ENCODE measurements around the gene ROR1.

Gene ROR1

DNA sequence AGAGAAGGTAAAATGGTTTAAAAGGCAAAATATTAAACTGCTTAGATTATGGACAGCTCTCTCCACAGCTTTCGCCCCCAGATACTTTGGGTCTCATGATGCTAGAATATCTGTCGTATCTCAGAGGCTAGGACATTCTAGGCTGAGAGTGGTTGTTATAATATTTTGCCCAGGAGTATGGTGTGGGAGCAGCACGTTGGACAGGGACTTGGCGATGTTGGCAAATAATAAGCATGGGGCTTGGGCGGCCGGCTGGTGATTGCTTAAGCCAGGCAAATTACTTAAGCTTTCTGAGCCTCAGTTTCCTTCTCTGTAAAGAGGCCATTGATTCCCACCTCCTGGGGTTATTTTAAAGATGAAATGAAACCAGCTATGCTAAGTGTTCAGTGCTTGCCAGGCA is 133.2 kb downstream of the ROR1 start:
- DNase-seq (ENCODE audit: low read depth, low spot score): no peak

DNA sequence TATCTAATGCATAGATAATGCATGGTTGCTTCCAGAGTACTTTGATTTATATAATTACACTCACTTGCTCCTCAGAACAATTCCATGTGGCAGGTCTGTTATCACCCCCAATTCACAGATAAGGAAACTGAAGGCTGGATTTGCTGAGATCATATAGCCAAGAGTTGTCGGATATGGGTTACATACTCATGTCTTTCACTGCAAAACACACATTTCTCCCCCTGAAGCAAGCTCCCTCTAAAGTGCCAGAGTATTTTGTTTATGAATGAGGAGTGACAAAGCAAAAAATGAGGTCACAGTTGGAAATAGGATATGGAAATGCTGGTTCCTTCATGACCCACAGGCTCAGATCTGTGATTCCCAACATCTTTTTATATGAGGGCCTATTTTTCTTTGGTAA is 134.2 kb downstream of the ROR1 start:
- DNase-seq (ENCODE audit: low read depth, low spot score): no peak

DNA sequence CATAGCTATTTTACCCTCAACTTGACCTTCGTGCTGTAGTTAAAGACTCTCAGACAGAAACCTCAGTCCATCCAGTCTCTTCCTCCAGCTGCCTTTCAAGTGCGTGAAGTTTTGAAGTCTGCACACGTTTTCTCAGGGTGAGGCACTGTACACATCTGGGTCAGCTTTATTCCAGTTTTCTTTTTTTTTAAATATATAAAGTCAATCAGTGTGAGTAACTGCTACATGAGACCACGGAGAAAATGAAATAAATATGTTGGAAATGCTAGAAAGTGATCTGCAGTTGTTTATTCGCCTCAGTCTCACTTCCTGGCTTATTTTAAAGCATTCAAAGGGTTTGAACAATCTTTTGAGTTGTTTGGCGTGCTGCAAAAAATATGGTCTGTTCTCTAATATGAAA is 135.7 kb downstream of the ROR1 start:
- no peak for DNase-seq (ENCODE audit: low read depth, low spot score)

DNA sequence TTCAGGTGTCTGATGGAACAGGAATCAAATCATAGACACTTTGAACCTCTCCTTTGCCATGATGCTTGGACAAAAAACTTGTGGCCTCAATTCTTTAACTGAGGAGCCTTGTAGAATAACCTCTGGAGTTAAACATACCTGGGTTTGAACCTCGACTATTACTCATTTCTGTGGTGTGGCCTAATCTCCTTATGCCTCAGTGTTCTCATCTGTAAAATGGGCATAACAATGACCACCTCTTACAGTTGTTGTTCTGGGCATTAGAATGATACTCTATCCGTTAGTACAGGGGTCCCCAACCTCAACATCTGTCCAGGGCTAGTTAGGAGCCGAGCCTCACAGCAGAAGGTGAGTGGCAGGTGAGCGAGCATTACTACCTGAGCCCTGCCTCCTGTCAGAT is 137.2 kb downstream of the ROR1 start:
- no peak for DNase-seq (ENCODE audit: low read depth, low spot score)

DNA sequence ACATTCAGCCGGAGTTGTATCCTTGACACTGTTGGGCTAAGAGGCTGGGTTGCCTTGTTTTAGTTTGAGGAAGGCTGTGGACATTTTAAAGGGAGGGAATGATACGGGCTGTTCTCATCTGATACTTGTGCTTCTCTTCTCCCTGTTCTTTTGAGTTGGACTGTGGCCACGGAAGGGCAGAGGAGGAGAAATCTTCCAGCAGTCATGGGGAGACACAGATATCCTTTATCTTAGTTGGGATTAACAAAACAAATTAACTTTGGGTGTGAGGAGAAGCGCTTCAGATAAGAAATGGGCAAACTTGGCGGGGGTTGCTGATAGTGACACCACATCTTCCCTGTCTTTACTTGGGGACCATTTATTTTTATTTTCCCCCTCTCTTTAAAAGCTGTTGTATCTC is 138.8 kb downstream of the ROR1 start:
- DNase-seq (ENCODE audit: low read depth, low spot score): no peak

DNA sequence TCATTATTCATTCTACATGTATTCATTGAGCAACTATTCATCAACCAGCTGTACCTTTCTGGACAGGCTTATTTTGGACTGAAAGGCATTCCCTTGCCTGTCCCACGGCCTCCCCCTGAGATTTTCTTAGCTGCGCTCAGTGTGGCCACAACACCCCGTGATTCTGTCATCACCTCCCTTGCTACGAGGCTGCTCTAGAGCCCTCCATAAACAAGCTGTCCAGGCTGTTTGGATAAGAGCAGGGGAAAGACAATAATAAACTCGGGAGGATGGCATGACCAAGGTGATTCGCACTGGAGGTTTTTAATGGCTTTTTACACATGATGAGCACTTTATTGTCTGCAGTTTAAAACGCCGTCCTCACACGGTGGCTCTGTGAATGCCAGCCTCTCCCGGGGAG is 139.7 kb downstream of the ROR1 start:
- no peak for DNase-seq (ENCODE audit: low read depth, low spot score)

DNA sequence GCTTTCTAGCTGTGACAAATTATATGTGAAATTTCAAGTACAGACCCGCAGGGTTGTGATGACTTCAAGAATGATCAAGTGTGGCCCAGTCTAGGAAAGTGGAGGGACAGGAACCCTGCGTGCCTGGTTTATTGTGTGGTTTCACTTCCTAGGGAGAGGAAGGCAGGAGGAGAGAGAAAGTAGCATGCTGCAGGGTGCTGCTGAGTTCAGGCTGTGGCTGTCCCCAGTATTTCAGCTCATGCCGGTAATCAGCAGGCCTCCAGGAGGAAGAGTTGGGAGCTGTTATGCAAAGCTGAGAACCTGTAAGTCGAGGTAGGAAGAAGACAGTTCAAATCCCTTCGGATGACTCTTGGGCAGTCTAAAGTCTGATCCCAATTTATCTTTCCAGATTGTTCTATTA is 140.4 kb downstream of the ROR1 start:
- no peak for DNase-seq (ENCODE audit: low read depth, low spot score)

DNA sequence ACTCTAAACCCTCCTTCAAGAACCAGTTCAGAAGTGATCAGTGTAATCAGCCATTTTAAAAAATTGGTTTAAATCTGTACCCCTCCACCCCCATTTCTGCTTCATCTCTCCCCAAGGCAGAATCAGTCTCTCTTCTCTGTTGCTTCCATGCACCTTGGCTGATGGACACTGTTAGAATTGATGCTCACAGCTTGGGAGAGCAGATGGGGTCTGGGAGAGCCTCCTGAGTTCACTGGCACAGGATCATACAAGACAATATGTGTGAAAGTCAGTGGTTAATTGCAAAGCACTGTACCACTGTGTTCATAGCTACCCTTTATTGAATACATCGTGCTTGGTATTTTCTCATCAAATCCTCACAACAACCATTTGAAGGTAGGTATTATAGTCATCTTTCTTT is 140.9 kb downstream of the ROR1 start:
- no peak for DNase-seq (ENCODE audit: low read depth, low spot score)

DNA sequence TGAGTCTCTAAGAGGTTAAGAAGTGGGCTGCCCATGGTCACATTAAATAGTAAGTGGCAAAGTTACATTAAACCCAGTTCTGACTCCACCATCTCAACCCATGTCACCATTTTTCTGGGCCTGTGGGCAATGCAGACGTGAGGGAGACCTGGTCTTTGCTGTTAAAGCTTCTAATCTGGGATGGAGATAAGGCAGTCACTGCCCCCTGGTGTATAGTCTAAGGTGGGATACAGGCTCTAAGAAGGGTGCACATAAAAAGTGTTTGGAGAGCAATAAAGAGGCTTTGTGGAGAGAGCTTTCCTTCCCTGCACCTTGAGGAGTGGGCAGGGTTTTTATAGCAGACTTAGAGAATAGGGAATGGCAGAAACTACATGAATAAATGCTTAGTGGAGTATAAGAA is 141.3 kb downstream of the ROR1 start:
- DNase-seq (ENCODE audit: low read depth, low spot score): no peak

DNA sequence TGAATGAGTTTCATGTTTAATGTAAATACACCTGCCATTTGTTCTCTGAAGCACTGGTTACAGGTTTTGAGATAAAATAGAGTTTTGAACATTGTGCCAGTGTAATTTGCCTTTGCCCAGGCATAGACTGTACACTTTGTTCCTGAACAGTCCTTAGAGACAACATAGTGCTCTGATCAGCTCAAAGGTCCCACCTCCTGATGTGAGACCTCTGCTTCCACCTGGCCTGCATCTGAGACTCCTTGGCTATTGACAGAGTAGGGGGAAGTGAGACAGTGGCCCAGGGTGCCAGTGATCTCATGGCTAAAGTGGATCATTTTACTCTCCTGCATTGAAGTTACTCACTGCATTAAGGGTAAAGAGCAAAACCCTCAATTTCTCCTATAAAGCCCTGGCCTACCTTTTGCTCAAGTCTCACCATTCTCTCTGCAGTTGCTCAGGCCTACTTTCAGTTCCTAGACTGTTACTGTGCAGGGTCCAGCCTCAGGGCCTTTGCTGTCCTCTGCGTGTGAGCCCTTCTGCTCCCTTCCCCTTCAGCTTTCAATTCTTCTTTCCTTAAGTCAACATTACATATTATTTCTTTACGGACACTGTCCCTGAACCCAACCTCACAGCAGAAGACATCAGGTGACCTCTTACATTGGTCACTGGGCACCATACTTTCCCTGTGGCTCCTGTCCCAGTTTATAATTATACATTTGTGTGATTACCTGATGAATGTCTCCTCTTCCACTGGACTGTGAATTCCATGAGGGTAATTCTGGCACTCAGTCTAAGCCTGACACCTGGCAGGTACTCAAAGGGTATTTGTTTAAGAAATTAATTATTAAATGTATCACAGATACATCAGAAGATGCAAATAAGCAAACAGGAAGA is 142.9 kb downstream of the ROR1 start:
- no peak for DNase-seq (ENCODE audit: low read depth, low spot score)

DNA sequence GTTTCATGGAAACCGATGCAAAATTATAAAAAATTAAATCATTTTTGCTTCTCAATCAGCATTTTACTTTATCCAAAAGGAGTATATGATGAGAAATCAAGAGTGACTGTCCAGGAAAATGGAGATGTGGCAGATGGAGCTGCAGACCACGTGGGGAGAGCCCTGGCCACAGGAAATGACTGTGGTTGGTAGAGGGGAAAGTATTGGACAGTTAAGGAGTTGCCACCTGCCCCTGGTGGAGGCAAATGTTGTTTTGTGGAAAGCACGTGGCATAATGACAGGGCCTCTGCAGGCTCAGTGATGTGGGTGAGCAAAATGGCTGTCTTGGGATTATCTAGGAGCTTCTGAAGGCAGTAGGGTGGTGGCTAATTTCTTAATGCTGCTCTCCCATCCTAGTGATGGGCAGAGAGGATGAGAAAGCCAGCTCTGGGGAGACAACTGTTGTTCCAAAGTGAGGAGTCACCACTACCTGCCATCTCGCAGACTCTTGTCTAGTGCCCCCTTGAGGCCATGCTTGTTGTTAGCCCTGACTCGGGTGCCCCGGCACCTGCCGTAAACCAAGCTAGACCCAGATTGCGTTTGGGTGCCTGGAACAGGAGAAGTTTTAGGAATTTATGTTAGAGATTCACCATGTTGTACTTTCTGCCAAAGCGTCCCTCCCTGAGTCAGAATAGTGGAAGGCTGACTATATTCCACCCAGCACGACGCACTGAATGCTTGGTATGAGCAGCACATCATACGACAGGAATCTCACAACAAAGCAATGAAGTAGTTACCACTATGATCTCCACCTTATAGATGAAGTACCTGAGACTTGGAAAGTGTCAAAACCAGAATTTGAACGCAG is 144.0 kb downstream of the ROR1 start:
- peak; percentile 60 for DNase-seq (ENCODE audit: low read depth, low spot score)

DNA sequence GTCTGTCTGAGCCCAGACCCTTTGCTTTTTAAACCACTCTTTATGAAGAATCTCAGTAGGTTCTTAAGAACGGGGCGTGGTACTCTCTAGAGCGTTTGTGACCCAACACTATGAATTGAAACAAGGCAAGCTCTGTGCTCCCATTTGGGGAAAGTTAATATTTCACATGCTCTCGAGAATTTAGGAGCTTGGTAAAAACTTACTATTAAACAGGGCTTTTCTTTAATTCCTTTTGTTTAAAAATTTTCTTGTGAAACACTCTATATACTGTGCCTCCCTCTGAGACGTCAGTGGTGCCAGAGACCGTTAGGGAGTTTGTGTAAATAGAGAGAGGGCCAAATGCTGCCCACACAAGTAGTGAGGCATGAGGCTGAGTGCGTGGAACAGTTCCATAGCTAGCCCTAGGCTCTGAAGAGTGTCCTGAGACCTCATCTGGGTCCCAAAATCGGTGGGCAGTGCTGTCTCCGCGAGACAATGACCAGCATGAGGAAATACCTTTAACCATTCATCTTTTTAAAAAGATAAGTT is 144.7 kb downstream of the ROR1 start:
- no peak for DNase-seq (ENCODE audit: low read depth, low spot score)

DNA sequence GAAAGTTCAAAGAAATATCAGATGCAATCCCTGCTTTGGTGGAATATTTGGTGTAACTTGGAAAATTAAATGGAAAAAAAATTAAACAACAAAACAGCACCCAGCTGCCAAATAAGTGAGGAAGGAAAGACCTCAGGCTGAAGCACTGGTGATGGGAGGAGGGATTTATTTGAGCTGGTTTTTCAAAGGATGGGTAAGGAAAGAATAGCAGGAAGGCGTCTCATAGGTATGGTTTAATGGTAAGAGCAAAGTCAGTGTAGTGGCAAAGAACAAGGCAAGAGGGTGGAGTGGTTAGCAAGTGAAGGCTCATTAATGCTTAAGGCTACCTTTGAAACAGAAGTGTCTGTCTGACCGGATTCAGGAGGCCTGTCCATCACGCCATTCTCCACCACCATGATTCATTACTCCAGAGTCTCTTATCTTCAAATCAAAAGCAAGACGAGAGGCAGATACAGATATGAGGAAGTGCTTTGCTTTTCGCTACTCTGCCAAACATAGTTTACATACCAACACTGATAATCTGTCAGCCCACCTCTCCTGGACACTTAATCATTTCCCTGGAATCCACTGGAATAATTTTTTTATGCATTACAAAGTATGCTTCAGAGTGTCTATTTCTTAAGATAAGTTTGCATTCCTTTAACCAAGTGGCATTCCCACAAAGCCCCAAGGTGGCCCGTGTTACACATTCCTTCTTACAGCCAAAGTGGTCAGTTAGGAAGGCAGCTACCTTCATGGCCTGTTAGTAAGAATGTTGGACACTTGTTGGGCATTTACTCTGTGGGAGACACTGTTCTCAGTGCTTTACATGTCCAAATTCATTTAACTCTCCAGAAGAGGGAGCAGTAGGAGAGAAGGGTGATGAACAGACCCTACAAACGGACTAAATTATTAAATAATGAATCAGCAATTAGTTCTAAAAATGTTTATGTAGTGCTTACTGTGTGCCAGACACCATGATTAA is 146.6 kb downstream of the ROR1 start:
- peak; percentile 62 for DNase-seq (ENCODE audit: low read depth, low spot score)

DNA sequence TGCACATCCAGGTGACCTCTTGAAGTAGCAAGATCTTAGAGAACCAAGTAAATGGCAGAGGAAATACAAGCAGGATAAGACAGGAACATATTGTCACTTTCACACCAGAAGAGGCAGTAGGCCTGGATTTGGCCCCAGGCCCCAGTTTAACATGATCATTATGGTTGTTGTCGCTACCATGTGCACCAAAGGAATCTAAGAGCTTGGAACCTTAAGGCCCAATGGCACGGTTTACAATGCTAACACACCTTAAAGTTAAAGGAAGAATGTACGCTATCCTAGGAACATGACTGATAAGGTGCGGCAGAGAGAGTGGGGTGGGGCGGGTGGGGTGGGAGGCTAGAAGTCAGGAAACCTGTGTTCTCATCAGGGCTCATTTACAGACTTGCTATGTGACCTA is 147.5 kb downstream of the ROR1 start:
- peak; percentile 55 for DNase-seq (ENCODE audit: low read depth, low spot score)

DNA sequence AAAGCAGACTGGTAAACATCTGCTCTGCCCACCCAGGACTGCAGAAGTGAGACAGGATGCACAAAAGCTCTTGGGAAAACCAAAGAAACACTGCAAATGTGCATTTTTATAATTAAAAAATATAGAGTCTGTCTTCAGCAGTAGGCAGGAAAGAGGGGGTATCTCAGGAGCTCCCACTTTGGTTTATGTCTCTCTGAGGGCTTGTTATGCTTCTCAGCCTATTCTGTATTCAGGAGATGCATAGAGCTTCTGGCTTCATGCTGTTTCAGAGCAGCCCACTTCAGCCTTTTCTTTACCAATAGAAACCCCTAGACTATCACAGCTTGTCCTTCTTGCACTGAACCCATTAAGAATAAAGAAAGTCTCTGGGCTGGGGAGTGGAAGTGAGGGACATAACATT is 148.0 kb downstream of the ROR1 start:
- no peak for DNase-seq (ENCODE audit: low read depth, low spot score)

DNA sequence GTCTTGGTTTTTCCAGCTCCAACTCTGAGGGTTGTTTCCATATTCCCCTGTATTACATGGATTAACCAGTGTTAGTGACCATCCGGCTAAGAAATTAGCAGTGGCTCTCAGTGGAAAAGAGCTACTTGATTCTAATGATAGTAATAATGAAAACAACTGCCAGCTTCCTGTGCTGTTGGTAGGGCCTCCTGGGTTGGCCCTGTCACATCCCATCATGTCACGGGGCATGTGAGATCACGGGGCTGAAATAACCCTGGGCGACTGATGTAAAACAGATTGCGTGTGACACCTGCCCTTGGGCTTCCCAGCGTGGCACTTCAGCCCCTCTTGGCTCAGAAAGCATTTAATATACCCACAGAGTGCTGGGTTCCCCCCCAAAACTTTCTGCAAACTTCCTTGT is 149.0 kb downstream of the ROR1 start:
- no peak for DNase-seq (ENCODE audit: low read depth, low spot score)

DNA sequence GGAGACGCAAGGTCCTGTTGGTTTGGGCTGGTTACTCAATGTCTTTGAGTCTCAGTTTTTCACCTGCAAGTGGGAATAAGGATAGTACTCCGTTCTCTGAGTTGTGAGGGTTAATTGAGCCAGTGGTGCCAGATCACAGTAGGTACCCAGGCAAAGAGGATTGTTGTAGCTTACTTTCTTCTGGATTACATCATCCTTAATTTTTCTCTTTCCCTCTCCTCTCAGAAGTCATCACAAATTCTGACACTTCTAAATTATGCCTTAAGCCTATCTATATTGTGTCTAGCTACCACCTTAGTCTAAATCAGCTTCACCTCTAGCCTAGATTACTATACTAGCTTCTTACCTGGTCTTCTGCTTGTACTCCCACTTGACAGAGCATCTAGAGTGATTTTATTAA is 149.5 kb downstream of the ROR1 start:
- DNase-seq (ENCODE audit: low read depth, low spot score): no peak

DNA sequence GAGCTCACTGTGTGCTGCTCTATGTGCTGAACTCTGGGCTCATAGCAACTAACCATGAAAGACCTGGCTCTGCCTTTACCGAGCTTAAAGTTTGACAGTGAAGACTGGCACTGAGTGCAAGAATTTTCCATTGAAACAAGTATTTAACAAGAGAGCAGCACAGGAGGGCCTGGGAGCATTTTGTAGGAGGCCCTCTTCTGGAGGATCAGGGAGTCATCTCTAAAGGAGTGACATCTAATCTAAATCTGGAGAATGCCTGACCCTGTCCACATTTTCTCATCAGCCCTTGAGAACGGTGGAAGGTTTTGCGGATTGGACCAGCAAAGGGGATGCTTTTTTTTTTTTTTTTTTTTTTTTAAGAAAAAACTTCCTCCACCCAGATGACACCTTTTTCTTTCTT is 150.8 kb downstream of the ROR1 start:
- DNase-seq (ENCODE audit: low read depth, low spot score): no peak

DNA sequence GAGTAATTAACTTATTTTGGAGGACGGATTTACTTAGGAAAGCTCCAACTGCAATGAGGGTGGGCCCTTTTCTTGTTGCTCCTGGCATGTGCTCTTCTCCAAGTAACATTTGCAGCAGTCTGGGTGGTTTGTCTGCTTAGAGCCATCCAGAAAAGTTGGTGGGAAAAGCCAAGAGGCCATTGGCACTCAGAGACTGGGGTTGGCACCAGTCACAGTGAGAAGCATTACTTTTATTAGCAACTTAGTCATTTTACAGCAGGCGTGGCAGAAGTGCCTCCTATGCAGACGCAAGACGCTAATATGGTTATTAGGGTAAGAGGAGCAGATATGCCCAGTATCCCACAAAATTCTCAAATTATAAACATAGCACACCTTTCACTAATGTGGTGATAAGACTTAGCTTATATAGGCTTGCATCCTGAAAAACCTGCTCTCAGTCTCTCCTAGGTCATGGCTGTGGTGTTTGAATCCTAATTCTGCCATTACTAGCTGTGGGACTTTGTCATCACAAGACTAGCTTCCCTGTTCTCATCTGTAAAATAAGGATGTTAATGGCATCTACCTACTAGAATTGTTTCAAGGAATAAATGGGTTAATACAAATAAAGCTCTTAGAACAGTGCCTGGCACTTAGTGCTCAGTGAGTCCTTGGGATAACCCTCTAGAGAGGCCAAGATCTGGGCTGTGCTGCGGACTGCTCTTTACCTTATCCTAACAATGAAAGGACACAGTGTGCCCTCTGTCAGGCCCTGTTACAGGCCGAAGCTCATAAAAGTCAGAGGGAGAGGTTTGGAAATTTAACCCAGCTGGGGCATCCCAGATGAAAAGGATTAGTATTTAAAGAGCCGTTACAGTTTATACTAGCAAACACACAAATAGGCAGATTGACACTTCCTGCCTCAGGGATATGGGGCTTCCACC is 154.6 kb downstream of the ROR1 start:
- no peak for DNase-seq (ENCODE audit: low read depth, low spot score)

DNA sequence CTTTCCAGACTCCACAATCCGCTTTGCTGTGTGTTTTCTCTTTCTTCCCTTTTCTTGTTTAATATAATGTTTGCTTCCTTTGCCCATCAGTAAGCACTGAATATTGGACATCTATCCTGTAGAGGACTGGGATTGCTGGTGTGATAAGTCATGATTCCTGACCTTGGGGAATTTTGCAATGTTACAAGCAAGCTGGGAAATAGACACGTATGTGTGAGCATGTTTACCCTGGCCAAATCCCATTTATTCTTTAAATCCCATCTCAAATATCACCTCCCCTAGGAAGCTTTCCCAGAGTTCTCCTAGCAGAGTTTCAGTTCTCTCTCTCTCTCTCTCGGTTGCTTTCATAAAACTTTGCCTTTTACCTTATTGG is 155.3 kb downstream of the ROR1 start:
- DNase-seq (ENCODE audit: low read depth, low spot score): no peak

DNA sequence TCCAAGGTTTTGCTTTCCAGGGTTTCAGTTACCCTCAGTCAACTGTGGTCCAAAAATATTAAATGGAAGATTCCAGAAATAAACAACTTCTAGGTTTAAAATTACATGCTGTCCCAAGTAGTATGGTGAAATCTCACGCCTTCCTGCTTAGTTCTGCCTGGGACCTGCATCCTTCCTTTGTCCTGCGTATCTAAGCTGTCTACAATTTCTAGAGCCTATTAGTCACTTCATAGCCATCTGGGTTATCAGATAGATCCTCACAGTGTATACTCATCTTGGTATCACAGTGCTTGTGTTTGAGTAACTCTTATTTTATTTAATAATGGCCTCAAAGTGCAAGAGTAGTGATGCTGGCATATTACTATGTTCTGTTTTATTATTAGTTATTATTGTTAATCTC is 157.7 kb downstream of the ROR1 start:
- DNase-seq (ENCODE audit: low read depth, low spot score): no peak
